Gastroesophageal sphincter (tissue), 3 donors: Measurements from ENCODE around the gene FZR1.

Source experiments
- CTCF ChIP-seq, 4 experiments: fragments of 200-600 bp in 2 of 4; fragments of 450-650 bp in 2 of 4; sonication (generic) in 1 of 4; IDR thresholded peaks; one replicate each; pipeline ENCODE4 v1.5.1; 2017 to 2019; ENCODE audit warnings: antibody characterized with exemption in 4 of 4, mild to moderate bottlenecking in 2 of 4, moderate library complexity in 2 of 4
- EP300 ChIP-seq: sonication (generic); formaldehyde crosslinking; IDR thresholded peaks from one replicate; pipeline ENCODE4 v1.6.1; 2017; ENCODE audit warnings: antibody characterized with exemption, mild to moderate bottlenecking
- POLR2AphosphoS5 ChIP-seq: sonication (generic); formaldehyde crosslinking; IDR thresholded peaks from one replicate; pipeline ENCODE4 v1.6.1; 2017; ENCODE audit warnings: antibody characterized with exemption

GRCh38 chr19:3524904-3525451, 18.9 kb downstream of the FZR1 start:
- TF ChIP-seq CTCF (IDR thresholded peaks at IDR 0.05) (no peak), POLR2AphosphoS5 (no peak), EP300 (no peak)
